GM20000 (cell line): Measurements from ENCODE around the gene NKX2-4.
"Not testable (repeated sequence)": the region's sequence is repeated elsewhere in the genome, so short reads cannot be mapped to it uniquely, and the experiment has no call there.

Experiments used
- DNase-seq: peaks from one replicate; pipeline ENCODE4 v3.0.0; 2012; ENCODE audit warnings: low spot score
- TF ChIP-seq, protein P1 (sequence below): IDR thresholded peaks from 2 replicates; pipeline ENCODE4 v1.5.1; 2012; ENCODE audit warnings: mild to moderate bottlenecking, control low read depth; ENCODE audit errors: extremely low read depth, missing control alignments

Gene NKX2-4

GRCh38 chr20:21430020-21430419 lies 32.7 kb upstream of the NKX2-4 start:
- DNase-seq: no peak
- TF ChIP-seq, protein P1, sequence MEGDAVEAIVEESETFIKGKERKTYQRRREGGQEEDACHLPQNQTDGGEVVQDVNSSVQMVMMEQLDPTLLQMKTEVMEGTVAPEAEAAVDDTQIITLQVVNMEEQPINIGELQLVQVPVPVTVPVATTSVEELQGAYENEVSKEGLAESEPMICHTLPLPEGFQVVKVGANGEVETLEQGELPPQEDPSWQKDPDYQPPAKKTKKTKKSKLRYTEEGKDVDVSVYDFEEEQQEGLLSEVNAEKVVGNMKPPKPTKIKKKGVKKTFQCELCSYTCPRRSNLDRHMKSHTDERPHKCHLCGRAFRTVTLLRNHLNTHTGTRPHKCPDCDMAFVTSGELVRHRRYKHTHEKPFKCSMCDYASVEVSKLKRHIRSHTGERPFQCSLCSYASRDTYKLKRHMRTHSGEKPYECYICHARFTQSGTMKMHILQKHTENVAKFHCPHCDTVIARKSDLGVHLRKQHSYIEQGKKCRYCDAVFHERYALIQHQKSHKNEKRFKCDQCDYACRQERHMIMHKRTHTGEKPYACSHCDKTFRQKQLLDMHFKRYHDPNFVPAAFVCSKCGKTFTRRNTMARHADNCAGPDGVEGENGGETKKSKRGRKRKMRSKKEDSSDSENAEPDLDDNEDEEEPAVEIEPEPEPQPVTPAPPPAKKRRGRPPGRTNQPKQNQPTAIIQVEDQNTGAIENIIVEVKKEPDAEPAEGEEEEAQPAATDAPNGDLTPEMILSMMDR: no peak

DNA sequence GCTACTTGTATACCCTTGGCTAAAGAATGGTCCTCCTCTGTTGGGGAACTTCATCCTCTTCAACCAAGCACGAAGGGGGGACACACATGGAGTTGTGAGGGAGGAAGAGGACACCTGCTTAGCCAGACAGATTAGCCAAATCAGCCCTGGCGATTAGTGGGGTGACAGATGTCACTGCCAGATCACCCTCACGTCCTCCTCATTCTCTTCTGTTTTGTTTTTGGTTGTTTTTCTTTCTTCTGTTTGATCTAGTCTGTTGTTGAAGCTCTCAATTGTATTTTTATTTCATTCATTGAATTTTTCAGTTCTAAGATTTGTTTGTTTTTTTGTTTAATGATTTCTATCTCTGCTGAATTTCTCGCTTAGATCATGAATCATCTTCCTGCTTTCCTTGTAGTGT lies 27.5 kb upstream of the NKX2-4 start:
- DNase-seq: no peak
- TF ChIP-seq, protein P1: no peak

DNA sequence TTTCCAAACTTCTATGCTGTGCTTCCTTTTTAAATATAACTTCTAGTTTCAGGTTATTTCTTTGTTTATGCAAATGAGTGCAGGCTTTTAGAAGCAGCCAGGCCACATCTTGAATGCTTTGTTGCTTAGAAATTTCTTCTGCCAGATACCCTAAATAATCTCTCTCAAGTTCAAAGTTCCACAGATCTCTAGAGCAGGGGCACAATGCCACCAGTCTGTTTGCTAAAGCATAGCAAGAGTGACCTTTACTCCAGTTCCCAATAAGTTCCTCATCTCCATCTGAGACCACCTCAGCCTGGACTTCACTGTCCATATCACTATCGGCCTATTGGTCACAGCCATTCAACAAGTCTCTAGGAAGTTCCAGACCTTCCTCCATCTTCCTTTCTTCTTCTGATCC lies 26.4 kb upstream of the NKX2-4 start:
- DNase-seq: not testable (repeated sequence)

DNA sequence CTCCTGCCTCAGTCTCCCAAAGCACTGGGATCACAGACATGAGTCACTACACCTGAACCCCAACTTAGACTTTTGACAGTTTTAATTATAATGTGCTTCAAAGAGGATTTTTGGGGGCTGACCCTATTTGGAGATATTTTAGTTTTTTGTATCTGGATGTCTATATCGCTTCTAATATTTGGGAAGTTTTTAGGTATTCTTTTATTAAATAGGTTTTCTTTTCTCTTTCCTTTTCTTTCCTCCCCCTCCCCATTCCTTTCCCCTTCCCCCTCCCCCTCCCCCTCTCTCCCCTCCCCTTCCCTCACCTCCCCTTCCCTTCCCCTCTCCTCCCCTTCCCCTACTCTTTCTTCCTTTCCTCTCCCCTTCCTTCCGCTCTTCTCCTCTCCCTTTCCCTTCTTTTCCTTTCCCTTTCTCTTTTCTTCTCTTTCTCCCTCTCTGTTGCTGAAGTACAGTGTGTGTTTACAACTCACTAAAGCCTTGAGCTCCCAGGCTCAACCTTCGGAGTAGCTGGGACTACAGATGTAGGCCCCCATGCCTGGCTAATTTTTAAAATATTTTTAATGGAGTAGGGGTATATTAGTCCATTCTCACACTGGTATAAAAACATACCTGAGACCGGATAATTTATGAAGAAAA lies 24.4 kb upstream of the NKX2-4 start:
- DNase-seq: no peak
- TF ChIP-seq, protein P1: no peak

GRCh38 chr20:21419147-21419546 lies 21.8 kb upstream of the NKX2-4 start:
- DNase-seq: not testable (repeated sequence)

- not testable (repeated sequence) for DNase-seq
These were observed 16.7 kb upstream of the NKX2-4 start for GRCh38 chr20:21413996-21414395.

DNA sequence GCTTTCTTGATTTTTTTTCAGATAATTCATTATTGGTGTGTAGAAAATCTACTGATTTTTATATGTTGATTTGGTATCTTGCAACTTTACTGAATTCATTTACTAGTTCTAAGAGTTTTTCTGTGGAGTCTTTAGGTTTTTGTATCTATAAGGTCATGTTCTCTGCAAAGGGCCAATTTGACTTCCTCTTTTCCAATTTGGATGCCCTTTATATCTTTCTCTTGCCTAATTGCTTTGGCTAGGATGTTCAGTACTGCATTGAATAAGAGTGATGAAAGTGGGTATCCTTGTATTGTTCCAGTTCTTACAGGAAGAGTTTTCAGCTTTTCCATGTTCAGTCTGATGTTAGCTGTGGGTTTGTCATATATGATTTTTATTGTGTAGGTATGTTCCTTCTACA lies 14.4 kb upstream of the NKX2-4 start:
- no peak for DNase-seq
- TF ChIP-seq, protein P1: no peak

- TF ChIP-seq, protein P1: no peak
- no peak for DNase-seq
These were observed 1.7 kb upstream of the NKX2-4 start for GRCh38 chr20:21399005-21399475.

GRCh38 chr20:21398109-21399004 lies 1.0 kb upstream of the NKX2-4 start:
- TF ChIP-seq, protein P1: no peak
- DNase-seq: no peak
